WTC11 (cell line): ENCODE measurements around the gene SLC25A6. TPM values are rescaled to one million over a fixed set of nuclear protein-coding genes. Genes with fewer than 3 reads are reported as not detected.

Experiments
- ATAC-seq: fragments of 200-7000 bp; cut with Tn5 transposase; 2 replicates; pipeline ENCODE4 v1.10.0; 2021; ENCODE audit warnings: mild to moderate bottlenecking, moderate library complexity
- CTCF ChIA-PET: fragments of 300-600 bp; sonication (Branson Sonifier 250); formaldehyde crosslinking; loops from one replicate; lab custom pipeline; 2021; ENCODE audit warnings: antibody characterized with exemption; lab: Charles Lee
- POLR2A ChIA-PET: fragments of 350-600 bp; sonication (Branson Sonifier 250); formaldehyde crosslinking; loops from one replicate; lab custom pipeline; 2021; ENCODE audit warnings: antibody characterized with exemption; lab: Charles Lee
- DNase-seq: peaks from one replicate; pipeline ENCODE4 v3.0.0; 2021; ENCODE audit warnings: low spot score
- H3K27ac Mint-ChIP-seq: 2 replicates; pipeline ENCODE4 v1.8.0; 2021; ENCODE audit warnings: mixed read lengths
- H3K27me3 Mint-ChIP-seq: 2 replicates; pipeline ENCODE4 v1.8.0; 2021; ENCODE audit warnings: low read depth, mild to moderate bottlenecking, moderate library complexity, mixed read lengths
- H3K36me3 Mint-ChIP-seq: 2 replicates; pipeline ENCODE4 v1.8.0; 2021; ENCODE audit warnings: mixed read lengths
- H3K4me1 Mint-ChIP-seq: 2 replicates; pipeline ENCODE4 v1.8.0; 2022; ENCODE audit warnings: mixed read lengths
- H3K4me3 Mint-ChIP-seq: 2 replicates; pipeline ENCODE4 v1.8.0; 2021; ENCODE audit warnings: mild to moderate bottlenecking, moderate library complexity, mixed read lengths
- H3K9me3 Mint-ChIP-seq: 2 replicates; pipeline ENCODE4 v1.8.0; 2021; ENCODE audit warnings: mixed read lengths
- FOXJ3 ChIP-seq: sonication (generic); formaldehyde crosslinking; IDR thresholded peaks from 2 replicates; pipeline ENCODE4 v1.9.0; 2021; ENCODE audit warnings: missing genetic modification reagents, mild to moderate bottlenecking, borderline replicate concordance
- FOXP1 ChIP-seq: sonication (generic); formaldehyde crosslinking; IDR thresholded peaks from 2 replicates; pipeline ENCODE4 v1.8.0; 2022; ENCODE audit warnings: missing genetic modification reagents, mild to moderate bottlenecking, moderate library complexity, borderline replicate concordance
- FOXP4 ChIP-seq: sonication (generic); formaldehyde crosslinking; IDR thresholded peaks from 2 replicates; pipeline ENCODE4 v1.8.0; 2022; ENCODE audit warnings: mild to moderate bottlenecking, missing genetic modification reagents
- GRHL2 ChIP-seq: fragments of 250-450 bp; sonication (Bioruptor Pico); IDR thresholded peaks from 2 replicates; pipeline ENCODE4 v1.8.0; 2022; ENCODE audit warnings: mild to moderate bottlenecking, moderate library complexity; ENCODE audit not compliant: insufficient replicate concordance, severe bottlenecking
- GTF2I ChIP-seq: fragments of 250-450 bp; sonication (Bioruptor Pico); conservative IDR thresholded peaks from 2 replicates; pipeline ENCODE4 v1.4.0; 2021; ENCODE audit warnings: mild to moderate bottlenecking
- NFATC4 ChIP-seq: fragments of 250-450 bp; sonication (Bioruptor Pico); IDR thresholded peaks from 2 replicates; pipeline ENCODE4 v1.9.0; 2021; ENCODE audit warnings: mild to moderate bottlenecking
- NFE2L1 ChIP-seq: sonication (generic); formaldehyde crosslinking; IDR thresholded peaks from 2 replicates; pipeline ENCODE4 v1.8.1; 2023; ENCODE audit warnings: missing genetic modification reagents
- NR2C2 ChIP-seq: sonication (generic); formaldehyde crosslinking; IDR thresholded peaks from 2 replicates; pipeline ENCODE4 v1.8.0; 2022; ENCODE audit warnings: mild to moderate bottlenecking, missing genetic modification reagents
- PRDM15 ChIP-seq: sonication (generic); formaldehyde crosslinking; IDR thresholded peaks from 2 replicates; pipeline ENCODE4 v1.8.0; 2022; ENCODE audit warnings: missing genetic modification reagents
- RELA ChIP-seq: sonication (generic); formaldehyde crosslinking; IDR thresholded peaks from 2 replicates; pipeline ENCODE4 v1.8.1; 2022; ENCODE audit warnings: missing genetic modification reagents, mild to moderate bottlenecking, borderline replicate concordance
- SP1 ChIP-seq: sonication (generic); formaldehyde crosslinking; conservative IDR thresholded peaks from 2 replicates; pipeline ENCODE4 v1.8.1; 2022; ENCODE audit warnings: missing genetic modification reagents
- TEAD1 ChIP-seq: sonication (generic); formaldehyde crosslinking; IDR thresholded peaks from 2 replicates; pipeline ENCODE4 v1.8.0; 2022; ENCODE audit warnings: mild to moderate bottlenecking, missing genetic modification reagents
- TEAD4 ChIP-seq: sonication (generic); formaldehyde crosslinking; IDR thresholded peaks from 2 replicates; pipeline ENCODE4 v1.8.0; 2022; ENCODE audit warnings: mild to moderate bottlenecking, missing genetic modification reagents
- ZNF138 ChIP-seq: sonication (generic); formaldehyde crosslinking; conservative IDR thresholded peaks from 2 replicates; pipeline ENCODE4 v1.8.1; 2022; ENCODE audit warnings: mild to moderate bottlenecking, moderate library complexity, missing genetic modification reagents
- ZNF263 ChIP-seq: sonication (generic); formaldehyde crosslinking; IDR thresholded peaks from 2 replicates; pipeline ENCODE4 v1.8.1; 2022; ENCODE audit warnings: low read depth, mild to moderate bottlenecking, moderate library complexity, missing genetic modification reagents
- ZNF317 ChIP-seq: sonication (generic); formaldehyde crosslinking; IDR thresholded peaks from 2 replicates; pipeline ENCODE4 v1.8.1; 2023; ENCODE audit warnings: low read depth, mild to moderate bottlenecking, moderate library complexity, missing genetic modification reagents, borderline replicate concordance
- ZNF416 ChIP-seq: fragments of 250-450 bp; sonication (Bioruptor Pico); IDR thresholded peaks from 2 replicates; pipeline ENCODE4 v1.9.0; 2021; ENCODE audit warnings: mild to moderate bottlenecking, inconsistent platforms
- ZNF512 ChIP-seq: sonication (generic); formaldehyde crosslinking; IDR thresholded peaks from 2 replicates; pipeline ENCODE4 v1.8.1; 2022; ENCODE audit warnings: missing genetic modification reagents, borderline replicate concordance
- total RNA-seq: library from RNA; stranded (reverse); gene quantifications from 3 replicates; pipeline ENCODE4 v1.2.3, GENCODE V29; 2021

Gene SLC25A6
- total RNA-seq, 1 experiment from 2014 or later, result 627 TPM

GRCh38 chrX:1421433-1422134 is 29.7 kb upstream of the SLC25A6 start:
- ChIA-PET POLR2A (no interaction called here), CTCF (no interaction called here)
- Mint-ChIP-seq H3K36me3 (peaks cover 69% of the 10 kb centered on the region), H3K4me1 (peaks cover 12% of the 10 kb centered on the region), H3K4me3 (no peak overlapping the region), H3K9me3 (peaks cover 39% of the 10 kb centered on the region), H3K27me3 (no peaks in the 10 kb centered on the region), H3K27ac (no peak overlapping the region)
- DNase-seq, result no peak
- ATAC-seq, result no peak
- TF ChIP-seq GRHL2 (CRISPR knock-in tag) (no peak), NR2C2 (CRISPR knock-in tag) (no peak), PRDM15 (CRISPR knock-in tag) (no peak), ZNF317 (CRISPR knock-in tag) (no peak), GTF2I (no peak), ZNF512 (CRISPR knock-in tag) (no peak), SP1 (CRISPR knock-in tag) (no peak), FOXJ3 (CRISPR knock-in tag) (0 out of 2 replicates have a peak, but pooled peaks have one; percentile 26), ZNF263 (CRISPR knock-in tag) (no peak), FOXP4 (no peak), NFATC4 (0 out of 2 replicates have a peak, but pooled peaks have one; percentile 11), TEAD1 (CRISPR knock-in tag) (no peak), TEAD4 (CRISPR knock-in tag) (no peak)

GRCh38 chrX:1420371-1420770 is 28.5 kb upstream of the SLC25A6 start:
- Mint-ChIP-seq H3K36me3 (peaks cover 57% of the 10 kb centered on the region), H3K9me3 (peaks cover 33% of the 10 kb centered on the region), H3K27me3 (no peaks in the 10 kb centered on the region), H3K27ac (peak overlapping the region; percentile 90), H3K4me1 (peaks cover 12% of the 10 kb centered on the region), H3K4me3 (no peak overlapping the region)
- peak; percentile 10 for DNase-seq
- TF ChIP-seq ZNF138 (CRISPR knock-in tag) (peak; percentile 66; the same call in 1 of the 2 replicates), ZNF416 (CRISPR knock-in tag) (peak; percentile 32; the same call in 1 of the 2 replicates), FOXP1 (CRISPR knock-in tag) (peak; percentile 25; the same call in 1 of the 2 replicates), RELA (CRISPR knock-in tag) (no peak), NFE2L1 (no peak)
- ChIA-PET CTCF (no interaction called here), POLR2A (no interaction called here)
- ATAC-seq, result peak; percentile 4
